GM12873 (cell line): Measurements from ENCODE around the gene PIK3C2G.

ENCODE experiments used
- CTCF ChIP-seq: IDR thresholded peaks from 2 replicates; pipeline ENCODE4 v1.5.1; 2012; ENCODE audit warnings: low read depth, mild to moderate bottlenecking, moderate library complexity, low read length, control low read depth; ENCODE audit not compliant: insufficient read depth; ENCODE audit errors: missing control alignments

The PIK3C2G gene

GRCh38 chr12:18320036-18320617, 58.8 kb downstream of the PIK3C2G start:
- TF ChIP-seq CTCF = peak; percentile 52

- TF ChIP-seq CTCF = no peak
Observed at GRCh38 chr12:18320976-18321375, 59.7 kb downstream of the PIK3C2G start.

DNA sequence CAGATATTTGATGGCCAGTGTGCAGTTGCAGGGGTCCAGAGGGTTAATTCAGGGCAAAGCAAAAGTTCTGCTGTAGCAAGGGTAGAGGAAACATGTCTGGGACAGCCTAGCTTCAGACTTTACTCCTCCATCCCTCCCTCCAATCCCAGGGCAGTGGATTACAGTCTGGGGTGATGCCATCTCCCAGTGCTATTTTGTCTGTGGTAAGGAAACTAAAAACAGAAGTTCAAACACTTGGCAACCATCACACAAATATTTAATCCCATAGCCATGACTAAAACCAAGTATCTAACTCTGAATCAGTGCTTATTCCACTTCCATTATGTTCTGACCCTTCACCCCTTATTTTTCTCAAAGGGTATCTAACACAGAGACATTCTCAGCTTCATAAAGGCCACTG, 61.8 kb downstream of the PIK3C2G start:
- TF ChIP-seq CTCF = no peak

GRCh38 chr12:18327036-18327435, 65.7 kb downstream of the PIK3C2G start:
- no peak for TF ChIP-seq CTCF

DNA sequence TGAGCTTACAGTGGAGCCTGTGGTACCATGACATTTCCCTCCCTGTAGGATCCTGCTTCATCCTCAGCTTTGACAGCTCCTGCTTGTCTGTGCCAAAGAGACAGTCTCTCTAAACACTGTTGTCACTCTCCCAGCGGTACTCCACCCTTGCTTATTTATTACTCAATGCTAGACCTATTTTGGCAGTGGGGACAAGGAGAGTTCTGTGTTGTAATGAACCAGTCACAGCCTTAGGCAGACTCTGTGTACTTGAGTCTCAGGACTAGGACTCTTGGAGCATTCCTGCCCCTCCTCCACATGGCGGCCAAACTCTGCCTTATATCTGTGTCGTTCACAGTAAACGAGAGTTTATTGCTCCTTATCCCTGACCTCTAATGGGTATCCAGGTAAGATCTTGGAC, 70.9 kb downstream of the PIK3C2G start:
- TF ChIP-seq CTCF = no peak

- no peak for TF ChIP-seq CTCF
Observed at GRCh38 chr12:18339633-18340032, 78.3 kb downstream of the PIK3C2G start.

GRCh38 chr12:18340186-18340585, 78.9 kb downstream of the PIK3C2G start:
- no peak for TF ChIP-seq CTCF
